ENCODE results near the gene UCN2. TPM values are rescaled to one million over a fixed set of nuclear protein-coding genes. Genes with fewer than 3 reads are reported as not detected.

Gene UCN2
- total and polyA plus RNA-seq, 2 donors from 2014 or later, result not detected

GRCh38 chr3:48567090-48567489 lies 3.5 kb upstream of the UCN2 start:
- intact Hi-C loops (cut with DNase I), result no loop called here
- FAIRE-seq (no peak), DNase-seq (no peak)
- Histone ChIP-seq H3K4me3 (ENCODE audit: low read length in 3 of 3) (no peak overlapping the region), H3K9ac (ENCODE audit: low read length in 3 of 3) (no peak overlapping the region), H3K27me3 (ENCODE audit: control insufficient read depth, insufficient read depth, low read length) (no peaks in the 10 kb centered on the region), H3K4me1 (ENCODE audit: control insufficient read depth in 2 of 3, insufficient read depth in 2 of 3, low read depth in 1 of 3, low read length in 3 of 3) (no peaks in the 10 kb centered on the region), H3K27ac (ENCODE audit: low read depth in 2 of 2, low read length in 2 of 2) (no peak overlapping the region), H3K36me3 (ENCODE audit: control insufficient read depth in 2 of 3, insufficient read depth in 3 of 3, low read length in 3 of 3) (no peaks in the 10 kb centered on the region), H3K9me3 (ENCODE audit: control insufficient read depth in 2 of 3, insufficient read depth in 1 of 3, low read length in 3 of 3) (no peaks in the 10 kb centered on the region)
- TF ChIP-seq CTCF (IDR thresholded peaks at IDR 0.05; ENCODE audit: borderline replicate concordance, extremely low read depth, insufficient read depth), result no peak

- Histone ChIP-seq H3K9me3 (ENCODE audit: control insufficient read depth in 2 of 3, insufficient read depth in 1 of 3, low read length in 3 of 3) (no peaks in the 10 kb centered on the region), H3K4me1 (ENCODE audit: control insufficient read depth in 2 of 3, insufficient read depth in 2 of 3, low read depth in 1 of 3, low read length in 3 of 3) (peaks cover 0 to 1% (median 0%) of the 10 kb centered on the region in 3 donors), H3K27ac (ENCODE audit: low read depth in 2 of 2, low read length in 2 of 2) (no peak overlapping the region), H3K27me3 (ENCODE audit: control insufficient read depth, insufficient read depth, low read length) (no peaks in the 10 kb centered on the region), H3K4me3 (ENCODE audit: low read length in 3 of 3) (no peak overlapping the region), H3K9ac (ENCODE audit: low read length in 3 of 3) (no peak overlapping the region), H3K36me3 (ENCODE audit: control insufficient read depth in 2 of 3, insufficient read depth in 3 of 3, low read length in 3 of 3) (no peaks in the 10 kb centered on the region)
- intact Hi-C loops (cut with DNase I), result no loop called here
- no peak for TF ChIP-seq CTCF (IDR thresholded peaks at IDR 0.05; ENCODE audit: borderline replicate concordance, extremely low read depth, insufficient read depth)
- FAIRE-seq (no peak), DNase-seq (no peak)
These were observed 2.8 kb upstream of the UCN2 start for GRCh38 chr3:48566401-48566760.

- Histone ChIP-seq H3K4me3 (ENCODE audit: low read length in 3 of 3) (no peak overlapping the region), H3K36me3 (ENCODE audit: control insufficient read depth in 2 of 3, insufficient read depth in 3 of 3, low read length in 3 of 3) (no peaks in the 10 kb centered on the region), H3K9me3 (ENCODE audit: control insufficient read depth in 2 of 3, insufficient read depth in 1 of 3, low read length in 3 of 3) (no peaks in the 10 kb centered on the region), H3K27me3 (ENCODE audit: control insufficient read depth, insufficient read depth, low read length) (no peaks in the 10 kb centered on the region), H3K9ac (ENCODE audit: low read length in 3 of 3) (no peak overlapping the region), H3K27ac (ENCODE audit: low read depth in 2 of 2, low read length in 2 of 2) (no peak overlapping the region), H3K4me1 (ENCODE audit: control insufficient read depth in 2 of 3, insufficient read depth in 2 of 3, low read depth in 1 of 3, low read length in 3 of 3) (peaks cover 0 to 7% (median 0%) of the 10 kb centered on the region in 3 donors)
- DNase-seq (no peak), FAIRE-seq (no peak)
- no peak for TF ChIP-seq CTCF (IDR thresholded peaks at IDR 0.05; ENCODE audit: borderline replicate concordance, extremely low read depth, insufficient read depth)
- intact Hi-C loops (cut with DNase I), result no loop called here
These were observed 2.2 kb upstream of the UCN2 start for GRCh38 chr3:48565591-48566400.

Measured in kidney (tissue), 14 donors.